ENCODE results near the gene G0S2.
"Not testable (repeated sequence)": the region's sequence is repeated elsewhere in the genome, so short reads cannot be mapped to it uniquely, and the experiment has no call there.

G0S2 gene

GRCh38 chr1:209685821-209686220, 10.6 kb downstream of the G0S2 start:
- DNase-seq = peak in 1 of 2 donors; percentile 67

GRCh38 chr1:209686322-209686721, 11.1 kb downstream of the G0S2 start:
- DNase-seq = no peak

- DNase-seq = no peak
These were observed 13.6 kb downstream of the G0S2 start for GRCh38 chr1:209688746-209689234.

GRCh38 chr1:209689477-209689876, 14.3 kb downstream of the G0S2 start:
- DNase-seq = no peak

- DNase-seq = no peak
These were observed 16.0 kb downstream of the G0S2 start for GRCh38 chr1:209691237-209691636.

- no peak for DNase-seq
These were observed 17.1 kb downstream of the G0S2 start for GRCh38 chr1:209692296-209692695.

GRCh38 chr1:209692745-209693504, 17.7 kb downstream of the G0S2 start:
- peak; percentile 68 to 76 for DNase-seq

GRCh38 chr1:209696673-209697072, 21.5 kb downstream of the G0S2 start:
- DNase-seq = no peak

- no peak for DNase-seq
These were observed 21.9 kb downstream of the G0S2 start for GRCh38 chr1:209697126-209697525.

- not testable (repeated sequence) for DNase-seq
These were observed 25.5 kb downstream of the G0S2 start for GRCh38 chr1:209700686-209701085.

GRCh38 chr1:209702832-209703231, 27.6 kb downstream of the G0S2 start:
- no peak for DNase-seq

GRCh38 chr1:209703834-209704504, 28.8 kb downstream of the G0S2 start:
- DNase-seq = no peak

GRCh38 chr1:209704584-209704983, 29.4 kb downstream of the G0S2 start, which contains the start of gene HSD11B1:
TSS of gene HSD11B1 (plus strand) at chr1:209704846. CDS start at chr1:209704943, 97 bp downstream.
- no peak for DNase-seq

- no peak for DNase-seq
These were observed 29.9 kb downstream of the G0S2 start for GRCh38 chr1:209705033-209705598.

- DNase-seq = no peak
These were observed 31.4 kb downstream of the G0S2 start for GRCh38 chr1:209706622-209707021.

- DNase-seq = no peak
These were observed 32.1 kb downstream of the G0S2 start for GRCh38 chr1:209707308-209707707.

- no peak for DNase-seq
These were observed 33.1 kb downstream of the G0S2 start for GRCh38 chr1:209708297-209708696.

- peak in 1 of 2 donors; percentile 15 for DNase-seq
These were observed 34.9 kb downstream of the G0S2 start for GRCh38 chr1:209710093-209710492.

GRCh38 chr1:209710847-209711246, 35.6 kb downstream of the G0S2 start:
- no peak for DNase-seq

- DNase-seq = no peak
These were observed 39.1 kb downstream of the G0S2 start for GRCh38 chr1:209714338-209714737.

- DNase-seq = no peak
These were observed 40.1 kb downstream of the G0S2 start for GRCh38 chr1:209715314-209715713.

GRCh38 chr1:209717818-209718217, 42.6 kb downstream of the G0S2 start:
- DNase-seq = no peak

GRCh38 chr1:209720326-209720725, 45.1 kb downstream of the G0S2 start:
- no peak for DNase-seq

- no peak for DNase-seq
These were observed 45.6 kb downstream of the G0S2 start for GRCh38 chr1:209720826-209721225.

Measured in CD4-positive, alpha-beta T cell treated with Interferon alpha-2 for 1 hour (primary cell).